GM23248 (cell line): ENCODE measurements around the gene LBP. TPM values are rescaled to one million over a fixed set of nuclear protein-coding genes. Genes with fewer than 3 reads are reported as not detected.
"Not testable (repeated sequence)": the region's sequence is repeated elsewhere in the genome, so short reads cannot be mapped to it uniquely, and the experiment has no call there.

Experiments used
- DNase-seq: peaks from one replicate; pipeline ENCODE4 v3.0.0-alpha.2; 2015
- H2AFZ ChIP-seq: fragments of 200-600 bp; sonication (generic); 2 replicates; pipeline ENCODE4 v1.6.1; 2016; ENCODE audit warnings: antibody characterized with exemption
- H3F3A ChIP-seq: fragments of 200-600 bp; sonication (generic); 2 replicates; pipeline ENCODE4 v1.6.1; 2016; ENCODE audit warnings: mild to moderate bottlenecking, antibody characterized with exemption, mixed run types; ENCODE audit not compliant: insufficient read depth
- H3K27ac ChIP-seq: fragments of 200-600 bp; sonication (generic); 2 replicates; pipeline ENCODE4 v1.5.1; 2016; ENCODE audit warnings: mild to moderate bottlenecking
- H3K27me3 ChIP-seq: fragments of 200-600 bp; sonication (generic); replicated peaks from 2 replicates; pipeline ENCODE4 v1.6.1; 2016; ENCODE audit warnings: mild to moderate bottlenecking; ENCODE audit not compliant: insufficient read depth
- H3K36me3 ChIP-seq: fragments of 200-600 bp; sonication (generic); 2 replicates; pipeline ENCODE4 v1.6.1; 2016; ENCODE audit warnings: low read depth, mild to moderate bottlenecking
- H3K4me1 ChIP-seq: fragments of 200-600 bp; sonication (generic); 2 replicates; pipeline ENCODE4 v1.6.1; 2016; ENCODE audit warnings: mild to moderate bottlenecking; ENCODE audit not compliant: insufficient read depth
- H3K4me2 ChIP-seq: fragments of 200-600 bp; sonication (generic); one replicate; pipeline ENCODE4 v1.6.1; 2016; ENCODE audit warnings: mild to moderate bottlenecking; ENCODE audit not compliant: unreplicated experiment
- H3K4me3 ChIP-seq: fragments of 200-600 bp; sonication (generic); 2 replicates; pipeline ENCODE4 v1.5.1; 2016; ENCODE audit warnings: mild to moderate bottlenecking
- H3K79me2 ChIP-seq: fragments of 200-600 bp; sonication (generic); 2 replicates; pipeline ENCODE4 v1.6.1; 2016; ENCODE audit warnings: mild to moderate bottlenecking; ENCODE audit not compliant: insufficient read depth
- H3K9ac ChIP-seq: fragments of 200-600 bp; sonication (generic); 2 replicates; pipeline ENCODE4 v1.6.1; 2016; ENCODE audit warnings: mild to moderate bottlenecking
- H3K9me2 ChIP-seq: fragments of 200-600 bp; sonication (generic); 2 replicates; pipeline ENCODE4 v1.6.1; 2016; ENCODE audit warnings: mixed run types, mild to moderate bottlenecking, moderate library complexity; ENCODE audit not compliant: insufficient read depth
- H3K9me3 ChIP-seq: fragments of 200-600 bp; sonication (generic); one replicate; pipeline ENCODE4 v1.6.1; 2017; ENCODE audit warnings: low read depth
- H4K20me1 ChIP-seq: fragments of 200-600 bp; sonication (generic); 2 replicates; pipeline ENCODE4 v1.6.0; 2016; ENCODE audit not compliant: insufficient read depth
- EZH2 ChIP-seq: fragments of 200-600 bp; sonication (generic); IDR thresholded peaks from 2 replicates; pipeline ENCODE4 v1.6.1; 2018; ENCODE audit warnings: antibody characterized with exemption, mild to moderate bottlenecking; ENCODE audit not compliant: insufficient read depth, poor library complexity, severe bottlenecking
- EZH2phosphoT487 ChIP-seq: fragments of 200-600 bp; sonication (generic); IDR thresholded peaks from 2 replicates; pipeline ENCODE4 v1.6.1; 2018; ENCODE audit warnings: antibody characterized with exemption, moderate library complexity, mild to moderate bottlenecking, low read depth; ENCODE audit not compliant: insufficient read depth
- WGBS, 2 experiments: methylation state at CpG; one replicate each; pipeline ENCODE4 v1.1.6; 2015 to 2017; ENCODE audit warnings: low lambda C conversion rate in 2 of 2, low coverage in 1 of 2; ENCODE audit errors: missing lambda C conversion rate in 2 of 2; 5-methylcytosine and 5-hydroxymethylcytosine counted together
- in situ Hi-C: fragments of 300-500 bp; cut with MboI; formaldehyde crosslinking; loops from 2 replicates; pipeline ENCODE4 v1.15.0; 2020
- polyA plus RNA-seq: library from polyadenylated mRNA; unstranded; fragments of >200 nt; fragmentation: Nextera tagmentation; extraction: Ambion mirVana; gene quantifications from 2 replicates; pipeline ENCODE4 v1.2.1, GENCODE V29; 2016
- total RNA-seq: library from RNA; depleted of rRNA; stranded (reverse); fragments of >200 nt; shearing (Covaris generic); gene quantifications from 2 replicates; pipeline ENCODE4 v1.2.3, GENCODE V29; 2014

LBP gene
- total and polyA plus RNA-seq, 2 experiments from 2014 or later = not detected

- no peak for TF ChIP-seq EZH2
- no peak for TF ChIP-seq EZH2phosphoT487
- no peak overlapping the region for H3K9ac ChIP-seq
Measured at GRCh38 chr20:38407321-38407720, 61.0 kb downstream of the LBP start.

DNA sequence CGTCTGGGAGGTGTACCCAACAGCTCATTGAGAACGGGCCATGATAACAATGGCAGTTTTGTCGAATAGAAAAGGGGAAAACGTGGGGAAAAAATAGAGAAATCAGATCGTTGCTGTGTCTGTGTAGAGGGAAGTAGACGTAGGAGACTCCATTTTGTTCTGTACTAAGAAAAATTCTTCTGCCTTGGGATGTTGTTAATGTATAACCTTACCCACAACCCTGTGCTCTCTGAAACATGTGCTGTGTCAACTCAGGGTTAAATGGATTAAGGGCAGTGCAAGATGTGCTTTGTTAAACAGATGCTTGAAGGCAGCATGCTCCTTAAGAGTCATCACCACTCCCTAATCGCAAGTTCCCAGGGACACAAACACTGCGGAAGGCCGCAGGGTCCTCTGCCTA, 61.5 kb downstream of the LBP start:
- not testable (repeated sequence) for H4K20me1 ChIP-seq, H3K4me3 ChIP-seq, H3K9ac ChIP-seq, H3F3A ChIP-seq, H3K9me2 ChIP-seq, H3K9me3 ChIP-seq, H2AFZ ChIP-seq, H3K79me2 ChIP-seq, H3K4me1 ChIP-seq, H3K36me3 ChIP-seq, DNase-seq, H3K27ac ChIP-seq, H3K27me3 ChIP-seq, H3K4me2 ChIP-seq
- in situ Hi-C loops = loop anchor here (10.0 kb wide), 1 partner anchor 173 kb away; no protein-coding TSS in a partner anchor
- 88 to 91% methylated on average over 9 of the region's 9 CpGs for WGBS, 2 experiments

More at GRCh38 chr20:38407321-38407720, 61.0 kb downstream of the LBP start:
- Histone ChIP-seq H4K20me1 (no peaks in the 10 kb centered on the region), H3K27ac (no peak overlapping the region), H2AFZ (no peak overlapping the region), H3K9me2 (no peaks in the 10 kb centered on the region), H3K27me3 (no peaks in the 10 kb centered on the region), H3K9me3 (no peaks in the 10 kb centered on the region), H3K4me3 (no peak overlapping the region), H3F3A (peaks cover 6% of the 10 kb centered on the region; the same call in 1 of the 2 replicates), H3K4me2 (no peak overlapping the region), H3K79me2 (no peaks in the 10 kb centered on the region), H3K36me3 (peaks cover 6% of the 10 kb centered on the region; the same call in 1 of the 2 replicates), H3K4me1 (no peaks in the 10 kb centered on the region)
- no peak for DNase-seq
- WGBS, 2 experiments = 91 to 97% methylated on average over 6 to 28 of the region's 29 CpGs
- in situ Hi-C loops = loop anchor here (10.0 kb wide), 1 partner anchor 173 kb away; no protein-coding TSS in a partner anchor

DNA sequence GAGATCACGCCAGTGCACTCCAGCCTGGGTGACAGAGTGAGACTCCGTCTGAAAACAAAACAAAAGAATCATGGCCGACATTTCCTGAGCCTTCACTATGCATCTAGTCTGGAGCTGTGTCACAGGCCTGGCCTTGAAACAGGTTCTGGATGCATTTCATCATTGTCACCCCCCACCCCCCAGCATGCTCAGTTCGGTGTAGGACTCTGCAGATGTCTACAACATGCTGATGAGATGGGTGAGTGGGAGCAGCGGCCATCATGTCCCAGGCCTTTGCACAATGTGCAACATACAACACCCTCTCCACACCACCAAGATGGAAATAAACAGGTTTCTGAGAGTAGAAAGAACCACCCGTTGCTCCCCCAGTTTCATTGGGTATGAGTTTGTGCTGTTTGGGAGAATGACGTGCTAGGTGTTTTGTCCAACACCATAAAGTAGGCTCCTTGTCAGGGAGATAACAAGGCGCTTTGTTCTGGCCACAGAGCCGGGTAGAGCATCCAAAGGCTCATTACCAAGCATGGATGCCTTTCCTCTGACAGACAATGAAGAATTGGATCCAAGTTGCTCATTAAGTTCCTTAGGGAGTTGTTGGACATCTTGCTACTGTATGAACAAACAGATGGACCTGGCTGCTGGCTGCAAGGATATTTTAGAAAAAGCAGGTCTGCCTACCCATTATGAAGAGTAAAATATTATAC, 66.7 kb downstream of the LBP start:
- TF ChIP-seq EZH2phosphoT487 (no peak), EZH2 (no peak)

GRCh38 chr20:38414769-38415450, 68.6 kb downstream of the LBP start:
- no peaks in the 10 kb centered on the region for H3K9me2 ChIP-seq
- H3F3A ChIP-seq = peaks cover 20% of the 10 kb centered on the region
- TF ChIP-seq EZH2 (no peak), EZH2phosphoT487 (no peak)
- H3K36me3 ChIP-seq = peaks cover 38% of the 10 kb centered on the region
- H3K9me3 ChIP-seq = no peaks in the 10 kb centered on the region
- in situ Hi-C loops = loop anchor here (10.0 kb wide), 1 partner anchor 360 kb away; no protein-coding TSS in a partner anchor
- H3K4me3 ChIP-seq = no peak overlapping the region
- H3K9ac ChIP-seq = no peak overlapping the region
- no peak overlapping the region for H3K27ac ChIP-seq
- no peaks in the 10 kb centered on the region for H3K4me1 ChIP-seq
- H3K79me2 ChIP-seq = no peaks in the 10 kb centered on the region
- no peak overlapping the region for H2AFZ ChIP-seq
- no peak overlapping the region for H3K4me2 ChIP-seq
- 90 to 92% methylated on average over 14 of the region's 14 CpGs for WGBS, 2 experiments
- H3K27me3 ChIP-seq = no peaks in the 10 kb centered on the region
- no peak for DNase-seq
- H4K20me1 ChIP-seq = no peaks in the 10 kb centered on the region

More for the DNA sequence above, 66.7 kb downstream of the LBP start:
- H3K27ac ChIP-seq = no peak overlapping the region
- H3K9me2 ChIP-seq = no peaks in the 10 kb centered on the region
- no peak overlapping the region for H3K4me2 ChIP-seq
- H3F3A ChIP-seq = peaks cover 15% of the 10 kb centered on the region
- H3K4me3 ChIP-seq = no peak overlapping the region
- H2AFZ ChIP-seq = no peak overlapping the region
- H3K9ac ChIP-seq = no peak overlapping the region
- peak; percentile 63 for DNase-seq
- H4K20me1 ChIP-seq = no peaks in the 10 kb centered on the region
- no peaks in the 10 kb centered on the region for H3K9me3 ChIP-seq
- in situ Hi-C loops = loop anchor here (10.0 kb wide), 1 partner anchor 358 kb away; no protein-coding TSS in a partner anchor
- WGBS, 2 experiments = 69 to 71% methylated on average over 9 of the region's 9 CpGs
- no peaks in the 10 kb centered on the region for H3K27me3 ChIP-seq
- H3K4me1 ChIP-seq = no peaks in the 10 kb centered on the region
- no peaks in the 10 kb centered on the region for H3K79me2 ChIP-seq
- H3K36me3 ChIP-seq = peaks cover 21% of the 10 kb centered on the region; the same call in 1 of the 2 replicates
